Measurements from ENCODE around the gene SH3PXD2B.

GRCh38 chr5:172343741-172344140 is 110.6 kb downstream of the SH3PXD2B start:
- TF ChIP-seq CTCF (conservative IDR thresholded peaks at IDR 0.05; ENCODE audit: low read length) (no peak), EZH2phosphoT487 (IDR thresholded peaks at IDR 0.05; ENCODE audit: borderline replicate concordance, low read depth, low read length) (no peak)
